BLaER1 (cell line): ENCODE data around the gene GBP1.
A peak's percentile ranks its signal among the peaks of the same experiment; 100 is the strongest.

Source experiments
- H3K27ac ChIP-seq: shearing (Covaris generic); formaldehyde crosslinking; 2 replicates; pipeline ENCODE4 v1.8.1; 2022
- H3K27me3 ChIP-seq: shearing (Covaris generic); formaldehyde crosslinking; 2 replicates; pipeline ENCODE4 v1.8.1; 2022
- H3K36me3 ChIP-seq: shearing (Covaris generic); formaldehyde crosslinking; 2 replicates; pipeline ENCODE4 v1.8.1; 2022
- H3K4me1 ChIP-seq: shearing (Covaris generic); formaldehyde crosslinking; 2 replicates; pipeline ENCODE4 v1.8.1; 2022
- H3K4me2 ChIP-seq: shearing (Covaris generic); formaldehyde crosslinking; 2 replicates; pipeline ENCODE4 v1.8.1; 2022
- H3K4me3 ChIP-seq: shearing (Covaris generic); formaldehyde crosslinking; 2 replicates; pipeline ENCODE4 v1.8.1; 2022
- H3K9ac ChIP-seq: shearing (Covaris generic); formaldehyde crosslinking; 2 replicates; pipeline ENCODE4 v1.8.1; 2022
- H3K9me3 ChIP-seq: shearing (Covaris generic); formaldehyde crosslinking; 2 replicates; pipeline ENCODE4 v1.8.1; 2022
- H4K20me1 ChIP-seq: shearing (Covaris generic); formaldehyde crosslinking; 2 replicates; pipeline ENCODE4 v1.8.1; 2022
- Cebpa-rat ChIP-seq: shearing (Covaris generic); IDR thresholded peaks from 2 replicates; pipeline ENCODE4 v1.8.1; 2022

The GBP1 gene

GRCh38 chr1:89065079-89065868 lies at the start of gene GBP1:
TSS of gene GBP1 (minus strand) at chr1:89065208. CDS start at chr1:89063234, 1,974 bp downstream.
- no peaks in the 10 kb centered on the region for H3K36me3 ChIP-seq
- TF ChIP-seq Cebpa-rat, result no peak
- H3K27me3 ChIP-seq, result no peaks in the 10 kb centered on the region
- H4K20me1 ChIP-seq, result no peaks in the 10 kb centered on the region
- H3K4me1 ChIP-seq, result peaks cover 15% of the 10 kb centered on the region
- H3K9me3 ChIP-seq, result no peaks in the 10 kb centered on the region
- peak within 1 kb of the TSS; percentile 85 for H3K4me2 ChIP-seq
- peak within 1 kb of the TSS; percentile 59 for H3K4me3 ChIP-seq
- H3K27ac ChIP-seq, result peak within 1 kb of the TSS; percentile 68
- H3K9ac ChIP-seq, result peak within 1 kb of the TSS; percentile 64

GRCh38 chr1:89114662-89115061 lies 49.7 kb upstream of the GBP1 start:
- H3K4me3 ChIP-seq, result no peak overlapping the region
- no peak overlapping the region for H3K27ac ChIP-seq
- H3K9ac ChIP-seq, result no peak overlapping the region
- no peaks in the 10 kb centered on the region for H3K27me3 ChIP-seq
- no peaks in the 10 kb centered on the region for H3K36me3 ChIP-seq
- H3K9me3 ChIP-seq, result no peaks in the 10 kb centered on the region
- no peak overlapping the region for H3K4me2 ChIP-seq
- TF ChIP-seq Cebpa-rat, result no peak
- H4K20me1 ChIP-seq, result no peaks in the 10 kb centered on the region
- H3K4me1 ChIP-seq, result no peaks in the 10 kb centered on the region

DNA sequence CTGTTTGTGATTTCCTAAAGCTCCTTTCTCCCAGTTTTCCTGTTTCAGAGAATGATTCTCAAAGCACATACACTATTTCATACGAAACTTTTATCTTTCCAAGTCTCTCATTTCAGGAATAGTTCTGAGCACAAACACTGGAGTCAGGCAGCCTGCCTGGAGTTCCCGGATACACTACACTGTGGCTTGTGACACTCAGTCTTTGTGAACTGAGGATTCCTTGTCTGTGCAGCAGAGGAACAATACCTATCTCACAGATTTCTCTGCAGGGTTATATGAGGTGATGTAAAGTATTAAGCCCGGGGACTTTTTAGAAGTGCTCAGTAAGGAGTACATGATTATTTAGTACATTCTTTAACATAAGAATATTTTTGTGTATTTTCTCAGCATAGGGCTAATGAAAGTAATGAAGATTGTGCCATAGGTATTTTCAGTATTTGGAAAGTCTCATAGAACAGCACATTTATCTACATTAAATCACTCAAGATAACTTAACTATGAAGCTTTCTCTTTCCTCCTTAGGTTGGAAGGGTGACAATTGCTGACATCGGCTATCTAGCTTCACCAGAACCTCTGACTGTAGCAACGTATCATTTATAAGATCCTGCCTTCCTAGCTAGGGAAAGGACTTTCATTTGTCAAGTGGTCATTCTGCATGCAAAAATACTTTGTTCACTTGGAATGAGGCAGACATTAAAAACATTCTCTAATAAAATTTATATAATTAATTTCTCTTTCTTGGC lies 48.0 kb upstream of the GBP1 start:
- no peak overlapping the region for H3K4me2 ChIP-seq
- no peaks in the 10 kb centered on the region for H3K27me3 ChIP-seq
- H3K36me3 ChIP-seq, result no peaks in the 10 kb centered on the region
- no peak overlapping the region for H3K27ac ChIP-seq
- no peaks in the 10 kb centered on the region for H4K20me1 ChIP-seq
- no peak overlapping the region for H3K4me3 ChIP-seq
- H3K4me1 ChIP-seq, result no peaks in the 10 kb centered on the region
- no peaks in the 10 kb centered on the region for H3K9me3 ChIP-seq
- no peak overlapping the region for H3K9ac ChIP-seq
- TF ChIP-seq Cebpa-rat, result no peak

DNA sequence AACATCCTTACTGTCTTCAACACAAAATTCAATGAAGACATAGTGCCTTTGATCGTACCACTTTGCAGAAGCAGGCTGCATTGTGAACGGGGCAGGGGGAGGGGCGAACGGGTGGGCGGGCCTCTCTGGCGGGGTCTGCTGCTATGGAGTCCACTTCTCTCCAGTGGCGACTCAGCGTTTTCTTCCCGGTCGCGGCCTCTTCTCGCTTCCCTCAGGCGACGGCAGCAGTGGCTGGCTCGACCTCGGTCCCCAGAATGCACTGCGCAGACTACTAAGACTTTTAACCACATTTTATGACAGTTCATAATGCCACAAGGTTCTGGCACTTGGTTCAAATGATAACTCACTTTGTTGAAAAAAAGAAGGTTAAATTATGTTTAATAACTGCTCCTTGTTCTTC lies 39.7 kb upstream of the GBP1 start:
- Histone ChIP-seq H3K27me3 (no peaks in the 10 kb centered on the region), H3K4me2 (no peak overlapping the region), H3K36me3 (no peaks in the 10 kb centered on the region), H3K27ac (no peak overlapping the region), H3K9me3 (0 out of 2 replicates have a peak, but pooled peaks cover 5% of the 10 kb centered on the region), H4K20me1 (no peaks in the 10 kb centered on the region), H3K4me1 (no peaks in the 10 kb centered on the region), H3K4me3 (no peak overlapping the region), H3K9ac (no peak overlapping the region)
- no peak for TF ChIP-seq Cebpa-rat

- Histone ChIP-seq H3K4me1 (no peaks in the 10 kb centered on the region), H3K36me3 (no peaks in the 10 kb centered on the region), H3K27ac (no peak overlapping the region), H3K4me2 (no peak overlapping the region), H3K9me3 (0 out of 2 replicates have a peak, but pooled peaks cover 5% of the 10 kb centered on the region), H3K4me3 (no peak overlapping the region), H3K9ac (no peak overlapping the region), H4K20me1 (no peaks in the 10 kb centered on the region), H3K27me3 (no peaks in the 10 kb centered on the region)
- TF ChIP-seq Cebpa-rat, result no peak
Measured at GRCh38 chr1:89104147-89104546, 39.1 kb upstream of the GBP1 start.

DNA sequence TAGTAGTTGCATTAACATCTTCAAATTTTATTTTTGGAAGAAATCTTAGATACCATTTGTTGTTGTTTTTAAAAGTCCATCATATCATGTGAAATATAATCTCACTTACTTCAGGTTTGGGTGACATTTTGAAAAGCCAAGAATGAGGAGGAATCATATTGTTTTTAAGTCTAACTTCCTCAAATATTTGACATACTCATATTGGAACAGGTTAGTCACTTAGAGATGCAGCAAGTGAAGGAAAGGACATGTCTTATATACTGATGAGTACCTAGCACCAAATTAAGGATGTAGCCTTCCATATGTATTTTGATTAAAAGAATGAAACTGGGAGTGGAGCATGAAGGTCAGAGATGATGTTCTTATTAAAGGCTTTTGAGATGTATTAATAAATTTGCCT lies 37.0 kb upstream of the GBP1 start:
- Histone ChIP-seq H4K20me1 (no peaks in the 10 kb centered on the region), H3K9ac (no peak overlapping the region), H3K36me3 (no peaks in the 10 kb centered on the region), H3K4me1 (no peaks in the 10 kb centered on the region), H3K4me2 (no peak overlapping the region), H3K9me3 (0 out of 2 replicates have a peak, but pooled peaks cover 5% of the 10 kb centered on the region), H3K27ac (no peak overlapping the region), H3K27me3 (no peaks in the 10 kb centered on the region), H3K4me3 (no peak overlapping the region)
- TF ChIP-seq Cebpa-rat, result no peak

DNA sequence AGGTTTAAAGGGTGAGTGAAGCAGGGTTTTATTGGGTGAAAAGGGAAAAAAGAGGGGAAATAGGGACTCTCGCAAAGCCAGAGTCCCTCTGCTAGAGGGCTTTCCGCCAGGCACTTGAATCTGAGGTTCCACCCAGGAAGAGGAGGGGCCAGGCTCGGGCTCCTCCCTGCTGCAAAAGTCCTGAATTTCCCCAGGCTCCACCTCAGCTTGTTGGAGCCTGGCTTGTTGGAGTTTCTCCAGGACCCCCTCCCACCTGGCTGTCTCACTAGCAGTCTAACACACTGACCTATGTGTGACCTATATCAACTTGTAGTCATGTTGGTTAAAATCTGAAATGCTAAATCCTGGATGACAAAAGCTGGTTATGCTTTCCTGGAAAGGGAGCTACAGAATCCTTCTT lies 35.4 kb upstream of the GBP1 start:
- Histone ChIP-seq H3K27ac (no peak overlapping the region), H3K36me3 (no peaks in the 10 kb centered on the region)

DNA sequence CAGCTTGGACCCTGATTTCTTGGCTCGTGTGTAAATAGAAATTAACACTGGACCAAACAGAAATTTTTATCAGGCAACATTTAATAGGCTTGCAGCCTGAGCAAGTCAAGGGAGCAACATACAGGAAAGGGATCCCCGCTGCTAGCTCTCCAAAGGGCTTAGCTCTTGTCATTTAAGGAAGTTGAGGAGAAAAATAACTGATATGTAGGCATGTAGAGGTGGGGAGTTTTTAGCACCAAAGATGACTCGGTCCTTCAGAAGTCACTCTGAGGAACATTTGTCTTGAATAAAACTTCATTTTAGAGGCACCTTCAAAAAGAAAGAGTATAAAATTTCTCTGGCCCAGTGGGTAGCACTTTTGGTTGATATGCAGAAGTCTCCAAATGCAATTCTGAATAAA lies 33.8 kb upstream of the GBP1 start:
- H3K9me3 ChIP-seq, result peaks cover 13% of the 10 kb centered on the region; the same call in 1 of the 2 replicates
- H3K4me2 ChIP-seq, result no peak overlapping the region
- H4K20me1 ChIP-seq, result no peaks in the 10 kb centered on the region
- no peaks in the 10 kb centered on the region for H3K27me3 ChIP-seq
- H3K27ac ChIP-seq, result no peak overlapping the region
- no peak overlapping the region for H3K9ac ChIP-seq
- no peak for TF ChIP-seq Cebpa-rat
- H3K36me3 ChIP-seq, result no peaks in the 10 kb centered on the region
- no peak overlapping the region for H3K4me3 ChIP-seq
- H3K4me1 ChIP-seq, result no peaks in the 10 kb centered on the region

More for the DNA sequence above, 35.4 kb upstream of the GBP1 start:
- Histone ChIP-seq H3K4me2 (no peak overlapping the region), H3K4me1 (no peaks in the 10 kb centered on the region), H3K9ac (no peak overlapping the region), H3K4me3 (no peak overlapping the region), H3K27me3 (no peaks in the 10 kb centered on the region), H4K20me1 (no peaks in the 10 kb centered on the region), H3K9me3 (peaks cover 13% of the 10 kb centered on the region; the same call in 1 of the 2 replicates)
- no peak for TF ChIP-seq Cebpa-rat

DNA sequence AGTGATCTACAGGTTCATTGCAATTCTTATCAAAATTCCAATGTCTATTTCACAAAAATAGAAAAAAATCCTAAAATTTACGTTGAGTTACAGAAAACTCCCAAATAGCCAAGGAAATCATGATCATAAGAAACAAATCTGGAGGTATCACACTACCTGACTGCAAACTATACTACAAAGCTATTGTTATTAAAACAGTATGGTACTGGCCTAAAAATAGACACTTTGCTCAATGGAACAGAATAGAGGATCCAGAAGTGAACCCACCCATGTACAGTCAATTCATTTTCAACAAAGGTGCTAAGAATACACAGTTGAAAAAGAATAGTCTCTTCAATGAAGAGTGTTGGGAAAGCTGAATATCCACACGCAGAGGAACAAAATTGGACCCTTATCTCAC lies 30.7 kb upstream of the GBP1 start:
- Histone ChIP-seq H4K20me1 (no peaks in the 10 kb centered on the region), H3K27ac (no peak overlapping the region), H3K4me3 (no peak overlapping the region), H3K4me1 (no peaks in the 10 kb centered on the region), H3K9ac (no peak overlapping the region), H3K27me3 (no peaks in the 10 kb centered on the region), H3K9me3 (peaks cover 13% of the 10 kb centered on the region; the same call in 1 of the 2 replicates), H3K36me3 (no peaks in the 10 kb centered on the region), H3K4me2 (no peak overlapping the region)
- TF ChIP-seq Cebpa-rat, result no peak

DNA sequence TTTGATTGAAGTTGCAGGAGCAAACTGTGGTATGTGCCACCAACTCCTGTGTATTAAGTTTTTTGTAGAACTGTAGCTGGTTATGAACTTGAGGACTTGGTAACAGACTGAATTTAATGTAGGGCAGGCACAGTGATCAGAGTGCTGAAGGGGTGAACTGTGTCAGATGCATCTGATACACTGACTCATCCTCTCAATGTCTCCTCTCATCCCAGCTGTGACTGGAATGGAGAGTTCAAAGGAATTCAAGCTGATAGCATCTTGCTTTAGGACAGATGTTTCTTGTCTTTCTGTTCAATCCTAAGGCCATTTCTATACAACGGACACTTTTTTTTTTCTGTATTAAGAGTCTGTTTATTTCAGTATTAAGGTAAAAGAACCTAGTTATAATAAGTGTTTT lies 25.0 kb upstream of the GBP1 start:
- Histone ChIP-seq H3K4me1 (no peaks in the 10 kb centered on the region), H3K4me2 (no peak overlapping the region), H4K20me1 (no peaks in the 10 kb centered on the region), H3K27me3 (no peaks in the 10 kb centered on the region), H3K27ac (no peak overlapping the region), H3K36me3 (no peaks in the 10 kb centered on the region), H3K9ac (no peak overlapping the region), H3K9me3 (no peaks in the 10 kb centered on the region), H3K4me3 (no peak overlapping the region)
- TF ChIP-seq Cebpa-rat, result no peak
